HG03175 (cell line): ENCODE results near the gene ATG16L1.
A peak's percentile ranks its signal among the peaks of the same experiment; 100 is the strongest.
"Not testable (repeated sequence)": the region's sequence is repeated elsewhere in the genome, so short reads cannot be mapped to it uniquely, and the experiment has no call there.

ENCODE experiments used
- ATAC-seq: cut with Tn5 transposase; IDR thresholded peaks from one replicate; pipeline ENCODE4 v1.9.1; 2021; ENCODE audit warnings: mild to moderate bottlenecking, moderate library complexity; ENCODE audit not compliant: unreplicated experiment

The ATG16L1 gene

DNA sequence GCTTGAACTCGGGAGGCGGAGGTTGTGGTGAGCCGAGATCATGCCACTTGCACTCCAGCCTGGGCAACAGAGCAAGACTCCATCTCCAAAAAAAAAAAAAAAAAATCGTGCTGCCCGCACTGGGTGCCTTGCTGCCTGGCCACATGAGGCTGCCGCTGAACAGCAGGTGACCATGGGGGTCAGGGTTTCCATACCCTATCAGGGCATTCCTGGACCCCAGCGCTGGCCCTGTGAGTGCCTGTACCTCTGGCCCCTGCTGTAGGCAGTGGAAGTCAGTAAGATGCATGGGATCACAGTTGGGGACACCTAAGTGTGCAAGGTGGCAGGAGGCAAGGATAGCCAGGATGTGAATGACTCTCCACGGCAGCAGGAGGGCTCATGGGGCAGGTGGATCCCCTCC lies 75.0 kb downstream of the ATG16L1 start:
- ATAC-seq = no peak

- no peak for ATAC-seq
Observed at GRCh38 chr2:233328922-233329321, 77.4 kb downstream of the ATG16L1 start.

DNA sequence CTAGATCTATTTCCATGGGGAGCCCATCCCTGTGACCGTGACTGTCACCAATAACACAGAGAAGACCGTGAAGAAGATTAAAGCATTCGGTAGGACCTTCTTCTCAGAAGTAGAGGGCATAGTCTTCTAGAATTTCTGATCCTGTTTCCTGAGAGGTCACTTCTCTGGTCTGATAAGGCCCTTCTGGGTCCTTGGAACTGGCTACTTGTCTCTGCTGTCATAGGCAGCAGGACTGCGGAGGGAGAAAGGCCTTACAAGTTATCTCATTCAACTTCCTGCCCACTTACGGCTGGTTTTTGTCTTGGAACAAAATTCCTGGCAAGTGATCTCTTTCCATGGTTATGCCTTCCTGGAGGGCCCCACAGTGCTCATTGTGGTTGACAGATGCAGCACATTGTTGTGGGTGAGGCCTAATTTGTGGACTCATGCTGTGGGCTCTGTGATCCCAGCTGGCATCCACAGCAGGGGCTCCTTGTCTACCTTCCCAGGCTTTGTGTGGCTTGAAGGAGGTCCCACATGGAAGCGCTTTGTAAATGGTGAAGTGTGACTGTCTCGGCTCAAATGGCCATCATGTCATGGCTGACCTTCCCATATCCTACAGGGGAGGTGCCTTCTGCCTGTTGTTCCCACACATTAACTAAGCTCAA lies 78.1 kb downstream of the ATG16L1 start:
- ATAC-seq = no peak

- ATAC-seq = peak; percentile 94
Observed at GRCh38 chr2:233331536-233331935, 80.1 kb downstream of the ATG16L1 start.

DNA sequence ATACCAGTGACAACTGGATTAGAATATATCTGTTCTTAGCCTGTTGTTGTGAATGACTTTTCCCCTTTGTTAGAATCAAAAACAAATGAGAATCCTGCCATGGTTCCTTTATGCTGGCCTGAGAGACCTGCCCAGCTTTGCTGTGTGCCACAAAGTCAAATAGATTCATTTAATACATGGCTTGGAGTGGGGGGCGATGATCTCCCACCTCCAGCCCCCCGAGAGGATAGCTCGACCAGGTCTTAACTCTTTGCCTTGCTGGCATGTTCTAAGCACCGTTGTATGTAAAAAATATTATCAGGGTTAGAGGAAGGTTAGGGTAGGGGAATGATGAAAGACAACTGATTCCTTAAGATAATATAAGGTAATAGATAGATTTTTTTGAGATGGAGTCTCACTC lies 80.7 kb downstream of the ATG16L1 start:
- ATAC-seq = no peak

- ATAC-seq = no peak
Observed at GRCh38 chr2:233334915-233335314, 83.4 kb downstream of the ATG16L1 start.

- ATAC-seq = not testable (repeated sequence)
Observed at GRCh38 chr2:233336091-233336490, 84.6 kb downstream of the ATG16L1 start.

DNA sequence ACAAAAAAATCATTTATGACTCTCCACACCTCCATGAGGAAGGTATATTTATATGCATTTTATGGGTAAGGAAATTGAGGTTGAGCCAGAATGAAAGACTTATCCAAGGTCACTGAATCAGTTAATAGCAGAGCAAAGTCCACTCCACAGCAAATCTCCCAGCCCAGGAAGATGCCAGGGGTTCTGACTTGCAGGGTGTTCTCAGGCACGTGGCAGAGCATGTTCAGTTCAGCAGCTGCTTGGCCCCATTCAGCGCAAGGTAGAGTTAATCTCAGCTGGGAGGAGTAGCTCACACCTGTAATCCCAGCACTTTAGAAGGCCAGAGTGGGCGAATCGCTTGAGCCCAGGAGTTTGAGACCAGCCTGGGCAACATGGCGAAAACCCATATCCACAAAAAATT lies 85.1 kb downstream of the ATG16L1 start:
- no peak for ATAC-seq

DNA sequence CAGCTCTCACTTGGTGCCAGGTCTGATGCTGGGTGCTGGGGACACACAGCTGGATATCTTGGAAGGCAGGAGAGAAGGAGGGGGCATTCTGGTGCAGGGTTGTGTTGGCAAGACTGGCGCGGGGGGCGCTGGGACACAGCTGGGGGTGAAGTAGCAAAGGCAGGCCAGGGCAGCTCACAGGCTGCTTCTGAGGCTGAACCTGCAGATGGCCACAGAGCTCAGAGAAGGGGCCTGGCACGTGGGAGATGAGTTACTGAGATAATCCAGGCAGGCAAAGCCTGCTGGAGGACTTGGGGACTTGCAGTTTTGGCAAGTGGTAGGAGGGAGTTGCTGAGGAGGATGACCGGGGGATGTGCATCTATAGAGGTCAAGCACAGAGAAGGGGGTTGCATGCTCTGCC lies 86.6 kb downstream of the ATG16L1 start:
- ATAC-seq = no peak

DNA sequence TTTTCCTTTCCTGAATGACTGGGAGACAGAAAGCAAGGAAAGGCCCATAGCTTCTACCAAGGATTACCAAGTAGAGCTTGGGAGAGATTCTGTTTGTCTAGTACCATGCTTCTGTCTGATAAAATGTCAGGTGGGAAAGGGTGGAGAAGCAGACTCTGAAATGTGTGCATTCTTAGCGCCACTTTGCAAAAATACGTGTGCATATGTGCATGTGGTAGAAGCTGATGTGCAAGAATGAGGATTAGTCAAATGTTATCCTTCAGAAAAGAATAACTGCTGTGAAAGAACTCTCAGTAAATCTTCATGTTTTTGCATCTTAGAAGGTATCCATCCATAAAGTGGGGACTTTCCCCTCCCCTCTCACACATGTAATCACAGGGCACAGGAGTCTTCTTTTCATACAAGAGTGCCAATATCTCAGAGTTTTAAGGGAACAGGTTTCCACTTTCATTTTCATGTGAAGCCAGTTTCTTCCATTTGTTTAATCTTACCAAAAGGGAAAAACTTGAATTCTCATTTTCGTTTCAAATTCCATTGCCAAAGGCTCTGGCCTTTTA lies 87.4 kb downstream of the ATG16L1 start:
- ATAC-seq = no peak

GRCh38 chr2:233339427-233339826 lies 88.0 kb downstream of the ATG16L1 start:
- ATAC-seq = no peak

- ATAC-seq = no peak
Observed at GRCh38 chr2:233341296-233341695, 89.8 kb downstream of the ATG16L1 start.

- no peak for ATAC-seq
Observed at GRCh38 chr2:233342301-233342700, 90.8 kb downstream of the ATG16L1 start.

- ATAC-seq = no peak
Observed at GRCh38 chr2:233343171-233343705, 91.8 kb downstream of the ATG16L1 start.
